ENCODE results near the gene CACNA1C.

DNA sequence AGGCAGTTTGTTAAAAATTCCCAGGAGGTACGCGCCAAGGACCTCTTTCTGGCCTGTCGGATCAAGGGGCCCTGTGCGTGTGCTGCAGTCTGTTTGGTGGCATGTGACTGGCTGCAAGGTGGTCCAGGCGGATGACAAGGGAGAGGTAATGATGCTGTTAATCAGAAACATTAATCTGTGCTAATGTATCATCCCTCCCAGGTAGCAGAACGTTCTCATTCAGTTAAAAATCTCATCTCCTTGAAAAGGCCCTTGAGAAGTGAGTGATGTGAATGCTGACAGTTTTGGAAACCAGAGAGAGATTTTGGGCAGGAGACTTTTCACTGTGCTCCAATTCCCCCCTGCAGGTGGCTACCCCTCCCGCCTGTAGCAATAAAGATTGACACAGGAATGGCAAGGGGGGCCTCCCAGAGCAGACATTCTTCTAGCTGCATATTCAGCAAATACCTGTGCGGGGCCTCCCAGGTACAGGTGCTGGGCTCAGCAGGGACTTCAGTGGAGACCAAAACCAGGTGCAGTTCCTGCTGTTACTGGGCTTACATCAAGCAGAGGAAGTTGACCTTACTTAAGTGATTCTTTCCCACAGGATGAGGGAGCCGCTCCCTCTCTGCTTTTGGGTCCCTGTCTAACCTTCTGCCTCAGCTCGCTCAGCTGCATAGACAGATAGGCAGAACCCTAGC is 364.8 kb downstream of the CACNA1C start:
- no peak for TF ChIP-seq POLR2AphosphoS5 (IDR thresholded peaks at IDR 0.05)
- TF ChIP-seq, protein P1, sequence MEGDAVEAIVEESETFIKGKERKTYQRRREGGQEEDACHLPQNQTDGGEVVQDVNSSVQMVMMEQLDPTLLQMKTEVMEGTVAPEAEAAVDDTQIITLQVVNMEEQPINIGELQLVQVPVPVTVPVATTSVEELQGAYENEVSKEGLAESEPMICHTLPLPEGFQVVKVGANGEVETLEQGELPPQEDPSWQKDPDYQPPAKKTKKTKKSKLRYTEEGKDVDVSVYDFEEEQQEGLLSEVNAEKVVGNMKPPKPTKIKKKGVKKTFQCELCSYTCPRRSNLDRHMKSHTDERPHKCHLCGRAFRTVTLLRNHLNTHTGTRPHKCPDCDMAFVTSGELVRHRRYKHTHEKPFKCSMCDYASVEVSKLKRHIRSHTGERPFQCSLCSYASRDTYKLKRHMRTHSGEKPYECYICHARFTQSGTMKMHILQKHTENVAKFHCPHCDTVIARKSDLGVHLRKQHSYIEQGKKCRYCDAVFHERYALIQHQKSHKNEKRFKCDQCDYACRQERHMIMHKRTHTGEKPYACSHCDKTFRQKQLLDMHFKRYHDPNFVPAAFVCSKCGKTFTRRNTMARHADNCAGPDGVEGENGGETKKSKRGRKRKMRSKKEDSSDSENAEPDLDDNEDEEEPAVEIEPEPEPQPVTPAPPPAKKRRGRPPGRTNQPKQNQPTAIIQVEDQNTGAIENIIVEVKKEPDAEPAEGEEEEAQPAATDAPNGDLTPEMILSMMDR (IDR thresholded peaks at IDR 0.05), result no peak
- TF ChIP-seq POLR2A (IDR thresholded peaks at IDR 0.05; ENCODE audit: low read depth), result no peak
